ENCODE results near the gene SMARCC2.

Gene SMARCC2

DNA sequence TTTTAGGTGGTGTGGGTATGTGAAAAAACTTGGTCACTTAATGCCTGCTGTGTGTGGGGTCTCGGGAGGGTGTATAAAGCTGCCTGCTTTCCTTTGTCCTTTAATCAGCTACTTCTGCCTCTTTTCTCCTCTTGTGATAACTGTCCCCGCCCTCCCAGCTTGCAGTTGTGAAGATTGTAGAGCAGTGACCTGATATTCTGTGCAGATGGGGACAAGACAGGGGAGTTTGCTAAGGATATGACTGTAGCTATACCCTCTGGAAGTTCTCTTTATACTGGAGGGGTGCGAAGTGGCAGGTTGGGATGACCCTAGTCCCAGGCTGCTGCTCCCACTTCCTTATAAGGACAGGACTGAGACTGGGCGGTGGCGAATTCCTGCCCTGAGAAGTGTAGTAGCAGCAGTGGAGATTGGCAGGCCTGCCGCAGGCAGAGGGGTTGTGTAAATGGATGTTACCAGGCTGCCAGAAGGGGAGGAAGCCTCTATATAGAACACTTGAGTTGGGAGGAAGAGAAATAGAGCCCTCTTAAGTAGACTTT is 30.3 kb downstream of the SMARCC2 start:
- H3K4me3 ChIP-seq (ENCODE audit: low read depth, low read length): peak overlapping the region; percentile 87
- TF ChIP-seq, protein P1, sequence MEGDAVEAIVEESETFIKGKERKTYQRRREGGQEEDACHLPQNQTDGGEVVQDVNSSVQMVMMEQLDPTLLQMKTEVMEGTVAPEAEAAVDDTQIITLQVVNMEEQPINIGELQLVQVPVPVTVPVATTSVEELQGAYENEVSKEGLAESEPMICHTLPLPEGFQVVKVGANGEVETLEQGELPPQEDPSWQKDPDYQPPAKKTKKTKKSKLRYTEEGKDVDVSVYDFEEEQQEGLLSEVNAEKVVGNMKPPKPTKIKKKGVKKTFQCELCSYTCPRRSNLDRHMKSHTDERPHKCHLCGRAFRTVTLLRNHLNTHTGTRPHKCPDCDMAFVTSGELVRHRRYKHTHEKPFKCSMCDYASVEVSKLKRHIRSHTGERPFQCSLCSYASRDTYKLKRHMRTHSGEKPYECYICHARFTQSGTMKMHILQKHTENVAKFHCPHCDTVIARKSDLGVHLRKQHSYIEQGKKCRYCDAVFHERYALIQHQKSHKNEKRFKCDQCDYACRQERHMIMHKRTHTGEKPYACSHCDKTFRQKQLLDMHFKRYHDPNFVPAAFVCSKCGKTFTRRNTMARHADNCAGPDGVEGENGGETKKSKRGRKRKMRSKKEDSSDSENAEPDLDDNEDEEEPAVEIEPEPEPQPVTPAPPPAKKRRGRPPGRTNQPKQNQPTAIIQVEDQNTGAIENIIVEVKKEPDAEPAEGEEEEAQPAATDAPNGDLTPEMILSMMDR (IDR thresholded peaks at IDR 0.05; ENCODE audit: low read depth, low read length): no peak

DNA sequence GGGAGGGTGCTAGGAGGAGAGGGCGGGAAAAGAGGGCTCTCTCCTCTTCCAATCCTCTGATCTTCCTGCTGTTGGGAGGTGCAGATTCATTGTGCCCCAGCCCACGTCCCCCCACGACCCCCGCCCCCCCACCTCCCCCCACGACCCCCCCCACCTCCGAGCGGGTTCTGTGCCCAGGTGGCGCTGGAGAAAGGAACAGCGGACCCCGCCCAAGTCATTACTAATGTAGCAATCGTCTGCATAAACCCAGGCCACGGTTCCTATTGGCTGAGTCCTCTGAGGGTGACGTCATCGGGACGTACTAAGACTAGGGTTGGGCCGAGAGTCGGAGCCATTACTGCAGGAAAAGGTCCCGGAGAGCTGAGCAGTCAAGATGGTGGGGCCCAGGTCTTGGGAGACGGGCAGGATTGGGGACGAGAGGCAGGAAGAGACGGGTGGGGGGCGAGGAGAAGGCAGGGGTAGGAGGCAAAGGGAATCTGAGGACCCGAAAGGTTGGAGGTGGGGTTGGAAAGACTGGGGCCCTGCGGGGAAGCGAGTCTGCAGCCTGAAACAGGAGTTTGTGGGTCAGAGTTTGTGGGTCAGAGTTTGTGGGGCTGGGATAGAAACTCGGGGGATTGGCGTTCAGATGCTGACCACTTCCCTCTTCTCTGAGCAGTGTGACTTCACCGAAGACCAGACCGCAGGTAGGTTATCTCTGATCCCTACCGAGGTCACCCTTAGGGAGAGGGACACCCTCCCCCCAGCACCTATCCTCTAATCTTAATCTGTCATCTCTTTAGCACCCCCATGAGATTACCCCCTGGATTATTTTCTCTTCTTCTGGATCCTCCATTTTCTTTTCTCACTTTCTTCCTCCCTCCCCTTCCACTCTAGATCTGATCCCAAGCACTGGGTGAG is 31.0 kb downstream of the SMARCC2 start, which contains the start of gene MYL6:
TSS of gene MYL6 (plus strand) at position 331 of the 897 bp plus-strand sequence. CDS start at position 374, 43 bp downstream.
- peak within 1 kb of the TSS; percentile 87 for H3K4me3 ChIP-seq (ENCODE audit: low read depth, low read length)
- TF ChIP-seq, protein P1 (IDR thresholded peaks at IDR 0.05; ENCODE audit: low read depth, low read length): no peak

DNA sequence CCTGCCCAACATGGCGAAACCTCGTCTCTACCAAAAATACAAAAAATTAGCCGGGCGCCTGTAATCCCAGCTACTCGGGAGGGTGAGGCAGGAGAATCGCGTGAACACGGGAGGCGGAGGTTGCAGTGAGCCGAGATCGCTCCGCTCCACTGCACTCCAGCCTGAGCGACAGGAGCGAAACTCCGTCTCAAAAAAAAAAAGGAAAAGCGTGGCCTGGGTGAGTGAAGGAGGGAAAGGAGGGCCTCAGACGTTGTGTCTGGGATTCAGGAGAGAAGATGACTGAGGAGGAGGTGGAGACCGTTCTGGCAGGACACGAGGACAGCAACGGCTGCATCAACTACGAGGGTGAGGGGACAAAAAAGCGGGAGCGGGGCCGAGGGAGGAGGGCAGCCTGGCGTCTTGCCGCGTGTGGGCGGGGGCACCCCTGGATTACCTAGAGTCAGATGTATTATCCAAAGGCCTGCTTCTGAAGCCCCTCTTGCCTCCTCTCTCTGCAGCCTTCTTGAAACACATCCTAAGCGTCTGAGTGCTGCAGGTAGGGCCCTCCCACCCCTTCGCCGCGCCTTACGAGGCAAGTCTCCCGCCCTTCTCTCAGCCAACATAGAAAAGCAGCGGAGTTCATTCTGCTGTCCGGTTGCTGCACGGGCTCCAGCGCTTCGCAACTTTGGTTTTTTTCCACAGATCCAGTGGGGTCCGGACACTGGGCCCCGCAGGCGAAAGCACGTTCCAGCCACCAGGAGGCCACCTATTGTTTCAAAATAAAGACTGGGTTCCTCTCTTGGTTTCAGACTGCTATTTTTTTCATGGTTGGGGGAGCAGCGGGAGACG is 31.9 kb downstream of the SMARCC2 start:
- peak overlapping the region; percentile 87 for H3K4me3 ChIP-seq (ENCODE audit: low read depth, low read length)
- TF ChIP-seq, protein P1 (IDR thresholded peaks at IDR 0.05; ENCODE audit: low read depth, low read length): peak; percentile 66

DNA sequence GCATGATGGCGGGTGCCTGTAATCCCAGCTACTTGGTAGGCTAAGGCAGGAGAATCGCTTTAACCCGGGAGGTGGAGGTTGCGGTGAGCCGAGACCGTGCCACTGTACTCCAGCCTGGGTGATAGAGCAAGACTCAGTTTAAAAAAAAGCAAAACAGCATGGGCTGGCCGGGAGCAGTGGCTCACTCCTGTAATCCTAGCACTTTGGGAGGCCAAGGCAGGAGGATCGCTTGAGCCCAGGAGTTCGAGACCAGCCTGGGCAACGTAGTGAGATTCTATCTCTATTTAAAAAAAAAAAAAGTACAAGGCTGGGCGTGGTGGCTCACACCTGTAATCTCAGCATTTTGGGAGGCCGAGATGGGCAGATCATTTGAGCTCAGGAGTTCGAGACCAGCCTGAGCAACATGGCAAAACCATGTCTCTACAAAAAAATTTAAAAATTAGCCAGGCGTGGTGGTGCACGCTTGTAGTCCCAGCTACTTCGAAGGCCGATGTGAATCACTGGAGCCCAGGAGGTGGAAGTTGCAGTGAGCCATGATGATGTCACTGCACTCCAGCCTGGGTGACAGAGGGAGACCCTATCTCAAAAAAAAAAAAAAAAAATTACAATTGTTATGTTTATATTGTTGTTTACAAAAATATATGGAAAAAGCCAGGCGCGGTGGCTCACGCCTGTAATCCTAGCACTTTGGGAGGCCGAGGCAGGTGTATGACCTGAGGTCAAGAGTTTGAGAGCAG is 32.7 kb downstream of the SMARCC2 start:
- H3K4me3 ChIP-seq (ENCODE audit: low read depth, low read length): peak overlapping the region; percentile 87

DNA sequence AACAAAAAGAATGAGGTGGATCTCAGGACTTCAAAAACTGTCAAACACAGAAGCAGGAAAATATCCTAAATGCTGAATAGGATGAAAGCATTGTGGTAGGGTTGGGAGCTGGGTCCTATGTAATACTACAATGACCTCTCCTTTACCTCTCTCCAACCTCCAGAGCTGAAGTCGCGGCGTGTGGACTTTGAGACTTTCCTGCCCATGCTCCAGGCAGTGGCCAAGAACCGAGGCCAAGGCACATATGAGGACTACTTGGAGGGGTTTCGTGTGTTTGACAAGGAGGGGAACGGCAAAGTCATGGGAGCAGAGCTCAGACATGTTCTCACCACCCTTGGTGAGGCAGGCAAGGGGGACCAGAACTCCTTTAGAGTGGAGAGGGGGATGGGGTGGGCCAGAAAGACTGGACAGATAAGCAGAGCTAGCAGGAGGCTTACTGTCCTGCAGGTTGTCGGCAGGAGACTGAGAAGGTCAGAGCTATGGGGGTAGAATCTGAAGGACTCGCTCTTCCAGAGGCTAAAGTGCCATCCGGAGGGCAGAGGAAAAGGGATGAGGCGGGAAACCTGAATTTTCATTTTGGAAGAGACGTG is 33.9 kb downstream of the SMARCC2 start:
- TF ChIP-seq, protein P1 (IDR thresholded peaks at IDR 0.05; ENCODE audit: low read depth, low read length): no peak
- no peak overlapping the region for H3K4me3 ChIP-seq (ENCODE audit: low read depth, low read length)

DNA sequence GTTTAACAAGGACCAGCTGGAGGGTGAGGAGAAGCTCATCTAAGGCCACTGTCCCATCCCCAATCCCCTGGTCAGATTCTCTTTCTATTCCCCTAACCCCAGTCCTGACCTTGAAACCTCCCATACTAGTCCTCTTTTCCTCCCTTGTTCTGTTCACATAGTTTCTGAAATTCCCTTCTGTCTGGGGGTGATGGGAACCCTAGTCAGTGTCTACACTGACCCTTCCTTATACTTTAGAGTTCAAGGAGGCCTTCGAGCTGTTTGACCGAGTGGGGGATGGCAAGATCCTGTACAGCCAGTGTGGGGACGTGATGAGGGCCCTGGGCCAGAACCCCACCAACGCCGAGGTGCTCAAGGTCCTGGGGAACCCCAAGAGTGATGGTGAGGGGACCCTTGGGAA is 34.5 kb downstream of the SMARCC2 start:
- no peak overlapping the region for H3K4me3 ChIP-seq (ENCODE audit: low read depth, low read length)
- TF ChIP-seq, protein P1 (IDR thresholded peaks at IDR 0.05; ENCODE audit: low read depth, low read length): no peak

Data from WI38 (cell line).